Omental fat pad (tissue), 4 donors: Measurements from ENCODE around the gene MEIS3. TPM values are rescaled to one million over a fixed set of nuclear protein-coding genes. Genes with fewer than 3 reads are reported as not detected.

Source experiments
- ATAC-seq: fragments of 150-250 bp; one replicate; pipeline ENCODE4 v1.9.1; 2016; ENCODE audit warnings: mild to moderate bottlenecking, moderate library complexity; ENCODE audit not compliant: low FRiP score
- DNase-seq: peaks from one replicate; pipeline ENCODE4 v3.0.0-alpha.2; 2019; ENCODE audit warnings: low spot score
- total RNA-seq, 4 donors: library from RNA; depleted of rRNA; stranded (reverse); fragments of >200 nt; gene quantifications; one replicate each; pipeline ENCODE4 v1.1.0, GENCODE V29; 2016
- TF ChIP-seq, protein P1 (sequence below), 3 donors: fragments of 450-650 bp; IDR thresholded peaks; one replicate each; pipeline ENCODE4 v1.5.1; 2016 to 2017; ENCODE audit warnings: antibody characterized with exemption in 3 of 3, mild to moderate bottlenecking in 3 of 3, moderate library complexity in 2 of 3

MEIS3 gene
- total RNA-seq, 4 donors from 2014 or later, result 7.3 to 17.2 (median 11.6) TPM

DNA sequence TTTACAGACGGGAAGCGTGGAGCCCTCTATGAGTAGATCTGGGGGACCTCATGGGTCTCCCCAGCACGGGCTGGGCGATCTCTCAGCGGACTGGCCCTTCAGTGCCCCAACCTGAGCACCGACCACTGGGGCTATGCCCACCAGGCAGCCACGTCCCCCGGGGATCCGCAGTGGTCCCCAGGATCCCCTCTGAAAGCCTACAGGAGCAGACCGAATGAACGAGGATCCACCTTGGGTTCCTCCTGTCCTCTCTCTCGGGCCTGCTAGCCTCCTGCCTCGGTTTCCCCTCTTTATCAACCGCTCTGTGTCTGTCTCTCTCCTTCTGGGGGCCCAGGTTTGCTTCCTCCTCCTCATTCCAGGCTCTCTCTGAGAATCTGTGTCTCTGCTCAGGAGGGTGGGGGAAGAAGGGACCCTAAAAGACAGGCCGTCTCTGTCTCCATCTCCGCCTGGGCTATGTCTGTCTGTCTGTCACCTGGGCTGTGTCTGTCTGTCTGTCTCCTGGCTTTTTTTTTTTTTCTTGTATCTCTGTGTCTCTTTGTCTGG, 2.0 kb upstream of the MEIS3 start:
- ATAC-seq, result no peak
- DNase-seq, result no peak
- TF ChIP-seq, protein P1, sequence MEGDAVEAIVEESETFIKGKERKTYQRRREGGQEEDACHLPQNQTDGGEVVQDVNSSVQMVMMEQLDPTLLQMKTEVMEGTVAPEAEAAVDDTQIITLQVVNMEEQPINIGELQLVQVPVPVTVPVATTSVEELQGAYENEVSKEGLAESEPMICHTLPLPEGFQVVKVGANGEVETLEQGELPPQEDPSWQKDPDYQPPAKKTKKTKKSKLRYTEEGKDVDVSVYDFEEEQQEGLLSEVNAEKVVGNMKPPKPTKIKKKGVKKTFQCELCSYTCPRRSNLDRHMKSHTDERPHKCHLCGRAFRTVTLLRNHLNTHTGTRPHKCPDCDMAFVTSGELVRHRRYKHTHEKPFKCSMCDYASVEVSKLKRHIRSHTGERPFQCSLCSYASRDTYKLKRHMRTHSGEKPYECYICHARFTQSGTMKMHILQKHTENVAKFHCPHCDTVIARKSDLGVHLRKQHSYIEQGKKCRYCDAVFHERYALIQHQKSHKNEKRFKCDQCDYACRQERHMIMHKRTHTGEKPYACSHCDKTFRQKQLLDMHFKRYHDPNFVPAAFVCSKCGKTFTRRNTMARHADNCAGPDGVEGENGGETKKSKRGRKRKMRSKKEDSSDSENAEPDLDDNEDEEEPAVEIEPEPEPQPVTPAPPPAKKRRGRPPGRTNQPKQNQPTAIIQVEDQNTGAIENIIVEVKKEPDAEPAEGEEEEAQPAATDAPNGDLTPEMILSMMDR (IDR thresholded peaks at IDR 0.05), result no peak

- ATAC-seq, result no peak
- TF ChIP-seq, protein P1 (IDR thresholded peaks at IDR 0.05), result no peak
- no peak for DNase-seq
These were observed 462 bp upstream of the MEIS3 start for GRCh38 chr19:47419789-47420188.

GRCh38 chr19:47418692-47419029, 666 bp downstream of the MEIS3 start:
- TF ChIP-seq, protein P1 (IDR thresholded peaks at IDR 0.05), result no peak
- DNase-seq (no peak), ATAC-seq (no peak)

GRCh38 chr19:47417746-47418691, 1.3 kb downstream of the MEIS3 start:
- TF ChIP-seq, protein P1 (IDR thresholded peaks at IDR 0.05), result no peak
- DNase-seq (no peak), ATAC-seq (no peak)

DNA sequence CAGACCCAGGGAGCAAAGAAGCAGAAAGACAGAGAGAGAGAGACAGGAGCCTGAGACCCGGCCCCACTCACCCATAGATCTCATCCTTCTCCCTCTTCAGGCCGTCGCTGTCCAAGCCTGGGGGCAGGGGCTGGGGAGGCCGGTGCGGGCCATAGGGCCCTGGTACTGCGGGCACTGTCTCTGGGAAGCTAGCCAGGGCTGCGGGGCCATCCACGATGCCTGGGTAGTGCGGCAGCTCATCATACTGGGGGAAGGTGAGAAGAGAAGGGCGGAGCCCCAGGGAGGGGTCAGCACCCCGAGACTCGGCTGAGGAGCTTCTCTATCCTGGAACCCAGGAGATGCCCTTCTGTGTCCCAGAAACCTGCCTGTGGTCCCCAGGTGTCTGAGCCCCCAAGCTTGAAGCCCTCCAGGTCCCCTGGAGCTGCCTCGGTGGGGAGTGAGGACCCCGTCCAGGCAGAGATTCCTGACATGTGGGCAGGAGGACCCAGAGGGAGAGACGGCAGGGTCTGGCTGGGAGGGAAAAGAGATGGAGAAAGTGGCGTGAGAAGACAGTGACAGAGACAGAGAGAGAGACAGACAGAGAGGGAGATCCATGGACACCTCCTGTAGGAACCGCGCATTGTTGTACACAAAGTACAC, 2.1 kb downstream of the MEIS3 start:
- DNase-seq (no peak), ATAC-seq (no peak)
- TF ChIP-seq, protein P1 (IDR thresholded peaks at IDR 0.05), result no peak

DNA sequence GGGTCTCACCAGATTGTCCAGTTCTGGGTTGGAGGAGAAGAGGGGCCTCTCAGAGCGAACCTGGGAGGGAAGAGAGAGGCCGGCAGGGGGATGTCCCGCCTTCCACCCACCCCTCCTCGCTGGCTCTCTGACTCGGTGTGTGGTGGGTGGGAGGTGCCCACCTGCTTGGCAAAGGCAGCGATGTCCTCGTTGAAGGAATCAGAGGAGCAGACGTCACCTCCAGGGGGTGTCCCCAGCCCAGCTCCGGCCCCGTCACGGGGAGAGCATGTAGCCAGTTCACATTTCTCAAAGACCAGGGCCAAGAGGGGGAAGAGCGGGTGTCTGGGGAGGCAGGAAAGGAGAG, 2.7 kb downstream of the MEIS3 start:
- ATAC-seq, result no peak
- TF ChIP-seq, protein P1 (IDR thresholded peaks at IDR 0.05), result no peak
- DNase-seq, result no peak
